Neuronal stem cell (in vitro differentiated cells): ENCODE results near the gene WDR86.

ENCODE experiments used
- DNase-seq: peaks from one replicate; pipeline ENCODE4 v3.0.0-alpha.2; 2013; ENCODE audit warnings: low spot score
- H2AFZ ChIP-seq: one replicate; pipeline ENCODE4 v1.6.1; 2013; ENCODE audit warnings: mild to moderate bottlenecking, low read length, inconsistent platforms
- H2AK5ac ChIP-seq: 2 replicates; pipeline ENCODE4 v1.6.1; 2013; ENCODE audit warnings: low read depth, mild to moderate bottlenecking, inconsistent platforms, low read length, moderate library complexity, mixed read lengths
- H2BK120ac ChIP-seq: 2 replicates; pipeline ENCODE4 v1.6.1; 2013; ENCODE audit warnings: low read depth, mild to moderate bottlenecking, inconsistent platforms, low read length, moderate library complexity, mixed read lengths
- H2BK12ac ChIP-seq: one replicate; pipeline ENCODE4 v1.6.1; 2013; ENCODE audit warnings: low read length, inconsistent platforms
- H2BK15ac ChIP-seq: 2 replicates; pipeline ENCODE4 v1.6.1; 2013; ENCODE audit warnings: mild to moderate bottlenecking, low read length, inconsistent platforms, mixed read lengths
- H2BK5ac ChIP-seq: one replicate; pipeline ENCODE4 v1.6.1; 2013; ENCODE audit warnings: inconsistent platforms, mild to moderate bottlenecking, low read length, moderate library complexity
- H3K14ac ChIP-seq: one replicate; pipeline ENCODE4 v1.6.1; 2013; ENCODE audit warnings: low read length, inconsistent platforms
- H3K18ac ChIP-seq: 2 replicates; pipeline ENCODE4 v1.6.1; 2013; ENCODE audit warnings: low read length, inconsistent platforms
- H3K23ac ChIP-seq: 2 replicates; pipeline ENCODE4 v1.6.1; 2013; ENCODE audit warnings: low read depth, mild to moderate bottlenecking, mixed read lengths, low read length, inconsistent platforms; ENCODE audit not compliant: poor library complexity
- H3K27ac ChIP-seq: replicated peaks from 3 replicates; pipeline ENCODE4 v1.5.1; 2013; ENCODE audit warnings: low read length, inconsistent platforms
- H3K27me3 ChIP-seq, 3 experiments: 2 replicates each; pipeline ENCODE4 v1.6.1; 2013; ENCODE audit warnings: low read length in 3 of 3, mild to moderate bottlenecking in 2 of 3, inconsistent platforms in 1 of 3, low read depth in 1 of 3, mixed read lengths in 1 of 3, moderate library complexity in 1 of 3; ENCODE audit not compliant: control insufficient read depth in 3 of 3, insufficient read depth in 3 of 3
- H3K36me3 ChIP-seq, 2 donors: replicated peaks in 1 of 2; 2 replicates each; pipeline ENCODE4 v1.6.1; 2013; ENCODE audit warnings: low read length in 2 of 2; ENCODE audit not compliant: control insufficient read depth in 2 of 2, insufficient read depth in 2 of 2
- H3K4ac ChIP-seq: 2 replicates; pipeline ENCODE4 v1.6.1; 2013; ENCODE audit warnings: inconsistent platforms, mild to moderate bottlenecking, low read length, moderate library complexity
- H3K4me1 ChIP-seq, 2 donors: 1 replicate in 1 of 2; 2 replicates in 1 of 2; pipeline ENCODE4 v1.6.1; 2013; ENCODE audit warnings: low read length in 2 of 2, low read depth in 1 of 2; ENCODE audit not compliant: control insufficient read depth in 2 of 2, insufficient read depth in 1 of 2
- H3K4me2 ChIP-seq: one replicate; pipeline ENCODE4 v1.6.1; 2013; ENCODE audit warnings: mild to moderate bottlenecking, low read length, inconsistent platforms; ENCODE audit not compliant: insufficient read depth, poor library complexity, severe bottlenecking
- H3K4me3 ChIP-seq, 2 donors: 2 replicates each; pipeline ENCODE4 v1.5.1; 2013; ENCODE audit warnings: low read length in 2 of 2, mild to moderate bottlenecking in 2 of 2, inconsistent platforms in 1 of 2, moderate library complexity in 1 of 2
- H3K79me1 ChIP-seq: one replicate; pipeline ENCODE4 v1.6.1; 2013; ENCODE audit warnings: low read depth, mild to moderate bottlenecking, inconsistent platforms, low read length, moderate library complexity
- H3K9ac ChIP-seq: one replicate; pipeline ENCODE4 v1.6.1; 2013; ENCODE audit warnings: mild to moderate bottlenecking, low read depth, low read length, inconsistent platforms; ENCODE audit not compliant: poor library complexity
- H3K9me3 ChIP-seq, 2 donors: replicated peaks in 1 of 2; 2 replicates each; pipeline versions ENCODE3 to v1.6.1; 2013; ENCODE audit warnings: low read length in 2 of 2, mild to moderate bottlenecking in 2 of 2, inconsistent platforms in 1 of 2, low read depth in 1 of 2, mixed read lengths in 1 of 2, moderate library complexity in 1 of 2; ENCODE audit not compliant: control insufficient read depth in 2 of 2, insufficient read depth in 1 of 2
- H4K8ac ChIP-seq: one replicate; pipeline ENCODE4 v1.6.1; 2013; ENCODE audit warnings: low read depth, mild to moderate bottlenecking, inconsistent platforms, low read length, moderate library complexity
- H4K91ac ChIP-seq: one replicate; pipeline ENCODE4 v1.6.1; 2013; ENCODE audit warnings: low read length, low read depth, mild to moderate bottlenecking, inconsistent platforms; ENCODE audit not compliant: poor library complexity
- WGBS, 2 donors: extraction: QIAGEN DNeasy Blood & Tissue Kit; methylation state at CpG; one replicate each; pipeline ENCODE4 v1.1.7; 2013; ENCODE audit warnings: missing lambda C conversion rate in 2 of 2, mixed read lengths in 1 of 2; ENCODE audit not compliant: insufficient read length in 2 of 2, insufficient replicate concordance in 1 of 2; ENCODE audit errors: extremely low coverage in 2 of 2; 5-methylcytosine and 5-hydroxymethylcytosine counted together

WDR86 gene

GRCh38 chr7:151439855-151440798, 30.3 kb upstream of the WDR86 start, which contains the start of gene CRYGN:
Gene CRYGN (minus strand): TSS chr7:151440141. CDS start chr7:151439917, 224 bp downstream.
- Histone ChIP-seq H2BK15ac (peak within 1 kb of the TSS; percentile 73), H4K8ac (peak within 1 kb of the TSS; percentile 73), H3K4me3 (peak within 1 kb of the TSS; percentile 40 to 43), H2BK120ac (no peak within 1 kb of the TSS), H3K4me2 (peak within 1 kb of the TSS; percentile 81), H3K79me1 (no peaks in the 10 kb centered on the region), H2AFZ (peak within 1 kb of the TSS; percentile 96), H3K4me1 (peaks cover 7 to 10% of the 10 kb centered on the region in 2 donors), H3K18ac (peak within 1 kb of the TSS; percentile 93), H4K91ac (no peak within 1 kb of the TSS), H3K4ac (no peak within 1 kb of the TSS), H3K14ac (peak within 1 kb of the TSS; percentile 48), H3K23ac (peak within 1 kb of the TSS; percentile 22), H2AK5ac (peak within 1 kb of the TSS; percentile 83), H3K27me3 (peaks cover 0 to 70% (median 8%) of the 10 kb centered on the region in 3 experiments), H3K9ac (peak within 1 kb of the TSS; percentile 78), H3K36me3 (no peaks in the 10 kb centered on the region), H2BK5ac (no peak within 1 kb of the TSS), H3K9me3 (peaks cover 2 to 10% of the 10 kb centered on the region in 2 donors), H2BK12ac (peak within 1 kb of the TSS; percentile 64), H3K27ac (no peak within 1 kb of the TSS)
- DNase-seq, result no peak
- no CpG with 5 or more reads among the region's 51 CpGs for WGBS, 2 donors

- Histone ChIP-seq H3K4me3 (peak overlapping the region in 1 of 2 donors; percentile 40), H3K79me1 (no peaks in the 10 kb centered on the region), H3K14ac (peak overlapping the region; percentile 48), H3K27ac (no peak overlapping the region), H3K4ac (no peak overlapping the region), H3K9ac (peak overlapping the region; percentile 32), H4K91ac (no peak overlapping the region), H2AK5ac (peak overlapping the region; percentile 53), H2BK5ac (no peak overlapping the region), H2BK120ac (no peak overlapping the region), H4K8ac (no peak overlapping the region), H2BK12ac (peak overlapping the region; percentile 33), H3K9me3 (peaks cover 2 to 10% of the 10 kb centered on the region in 2 donors), H3K4me2 (no peak overlapping the region), H3K4me1 (peaks cover 7 to 10% of the 10 kb centered on the region in 2 donors), H3K36me3 (no peaks in the 10 kb centered on the region), H3K27me3 (peaks cover 0 to 72% (median 8%) of the 10 kb centered on the region in 3 experiments), H3K23ac (no peak overlapping the region), H2AFZ (peak overlapping the region; percentile 96), H3K18ac (peak overlapping the region; percentile 93), H2BK15ac (no peak overlapping the region)
- no peak for DNase-seq
- WGBS, 2 donors, result no CpG with 5 or more reads among the region's 17 CpGs
Measured at GRCh38 chr7:151438864-151439601, 29.2 kb upstream of the WDR86 start.

GRCh38 chr7:151437866-151438516, 28.2 kb upstream of the WDR86 start:
- Histone ChIP-seq H3K79me1 (no peaks in the 10 kb centered on the region), H3K4ac (no peak overlapping the region), H3K9me3 (peaks cover 2 to 10% of the 10 kb centered on the region in 2 donors), H2BK15ac (peak overlapping the region; percentile 28), H3K23ac (no peak overlapping the region), H2BK5ac (no peak overlapping the region), H2BK120ac (no peak overlapping the region), H3K18ac (no peak overlapping the region), H2BK12ac (no peak overlapping the region), H4K91ac (no peak overlapping the region), H3K36me3 (no peaks in the 10 kb centered on the region), H3K4me2 (no peak overlapping the region), H3K4me3 (no peak overlapping the region), H4K8ac (no peak overlapping the region), H2AFZ (no peak overlapping the region), H3K27me3 (peaks cover 0 to 77% (median 8%) of the 10 kb centered on the region in 3 experiments), H3K27ac (no peak overlapping the region), H2AK5ac (peak overlapping the region; percentile 34), H3K9ac (no peak overlapping the region), H3K4me1 (peaks cover 7 to 10% of the 10 kb centered on the region in 2 donors), H3K14ac (no peak overlapping the region)
- WGBS, 2 donors, result no CpG with 5 or more reads among the region's 23 CpGs
- no peak for DNase-seq
